Prostate gland (tissue), 2 donors: ENCODE measurements around the gene RNF227.

Source experiments
- POLR2A ChIP-seq: fragments of 450-650 bp; IDR thresholded peaks from one replicate; pipeline ENCODE4 v1.6.1; 2016; ENCODE audit warnings: antibody characterized with exemption, mild to moderate bottlenecking
- TF ChIP-seq, protein P1 (sequence below), 4 experiments: fragments of 200-600 bp in 2 of 4; fragments of 450-650 bp in 2 of 4; sonication (generic) in 2 of 4; IDR thresholded peaks; 1 replicate in 3 of 4; 2 replicates in 1 of 4; pipeline ENCODE4 v1.5.1; 2016 to 2019; ENCODE audit warnings: antibody characterized with exemption in 4 of 4, mild to moderate bottlenecking in 2 of 4, moderate library complexity in 2 of 4

DNA sequence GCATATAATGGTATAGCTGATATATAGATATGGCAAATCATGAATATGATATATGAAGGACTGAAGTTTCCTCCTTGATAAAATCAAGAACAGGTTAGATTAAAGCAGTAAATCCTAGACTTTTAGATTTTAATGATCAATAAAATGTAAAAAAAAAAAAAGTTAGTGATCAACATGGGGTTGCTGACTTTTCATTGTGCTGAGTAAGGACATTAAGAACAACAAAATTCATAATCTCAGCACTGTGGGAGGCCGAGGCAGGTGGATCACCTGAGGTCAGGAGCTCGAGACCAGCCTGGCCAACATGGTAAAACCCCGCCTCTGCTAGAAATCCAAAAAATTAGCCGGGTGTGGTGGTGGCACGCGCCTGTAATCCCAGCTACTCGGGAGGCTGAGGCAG, 37.9 kb downstream of the RNF227 start:
- TF ChIP-seq, protein P1, sequence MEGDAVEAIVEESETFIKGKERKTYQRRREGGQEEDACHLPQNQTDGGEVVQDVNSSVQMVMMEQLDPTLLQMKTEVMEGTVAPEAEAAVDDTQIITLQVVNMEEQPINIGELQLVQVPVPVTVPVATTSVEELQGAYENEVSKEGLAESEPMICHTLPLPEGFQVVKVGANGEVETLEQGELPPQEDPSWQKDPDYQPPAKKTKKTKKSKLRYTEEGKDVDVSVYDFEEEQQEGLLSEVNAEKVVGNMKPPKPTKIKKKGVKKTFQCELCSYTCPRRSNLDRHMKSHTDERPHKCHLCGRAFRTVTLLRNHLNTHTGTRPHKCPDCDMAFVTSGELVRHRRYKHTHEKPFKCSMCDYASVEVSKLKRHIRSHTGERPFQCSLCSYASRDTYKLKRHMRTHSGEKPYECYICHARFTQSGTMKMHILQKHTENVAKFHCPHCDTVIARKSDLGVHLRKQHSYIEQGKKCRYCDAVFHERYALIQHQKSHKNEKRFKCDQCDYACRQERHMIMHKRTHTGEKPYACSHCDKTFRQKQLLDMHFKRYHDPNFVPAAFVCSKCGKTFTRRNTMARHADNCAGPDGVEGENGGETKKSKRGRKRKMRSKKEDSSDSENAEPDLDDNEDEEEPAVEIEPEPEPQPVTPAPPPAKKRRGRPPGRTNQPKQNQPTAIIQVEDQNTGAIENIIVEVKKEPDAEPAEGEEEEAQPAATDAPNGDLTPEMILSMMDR (IDR thresholded peaks at IDR 0.05): no peak
- no peak for TF ChIP-seq POLR2A
